Gastroesophageal sphincter (tissue), 4 donors: ENCODE measurements around the gene POLR2J3. TPM values are rescaled to one million over a fixed set of nuclear protein-coding genes. Genes with fewer than 3 reads are reported as not detected.
"Not testable (repeated sequence)": the region's sequence is repeated elsewhere in the genome, so short reads cannot be mapped to it uniquely, and the experiment has no call there.

ENCODE experiments used
- ATAC-seq: fragments of 150-250 bp; one replicate; pipeline ENCODE4 v1.9.1; 2016; ENCODE audit warnings: mild to moderate bottlenecking, moderate library complexity
- H3K27ac ChIP-seq, 4 donors: fragments of 200-600 bp; sonication (generic) in 3 of 4; 1 replicate in 3 of 4; 2 replicates in 1 of 4; pipeline ENCODE4 v1.5.1; 2016 to 2019
- H3K27me3 ChIP-seq: fragments of 200-600 bp; sonication (generic); one replicate; pipeline ENCODE4 v1.5.1; 2019
- H3K36me3 ChIP-seq, 2 donors: fragments of 200-600 bp; sonication (generic); one replicate each; pipeline ENCODE4 v1.5.1; 2019; ENCODE audit warnings: control low read depth in 1 of 2
- H3K4me1 ChIP-seq, 3 donors: fragments of 200-600 bp; sonication (generic); 1 replicate in 2 of 3; 2 replicates in 1 of 3; pipeline ENCODE4 v1.5.1; 2016 to 2019; ENCODE audit warnings: control low read depth in 2 of 3
- H3K4me3 ChIP-seq, 2 donors: fragments of 200-600 bp; sonication (generic); one replicate each; pipeline ENCODE4 v1.5.1; 2019; ENCODE audit warnings: mild to moderate bottlenecking in 1 of 2, moderate library complexity in 1 of 2
- H3K9me3 ChIP-seq, 3 donors: fragments of 200-600 bp; sonication (generic); one replicate each; pipeline ENCODE4 v1.5.1; 2017 to 2019; ENCODE audit warnings: control low read depth in 2 of 3
- WGBS, 2 donors: methylation state at CpG; one replicate each; pipeline ENCODE4 v1.1.5; 2018; ENCODE audit warnings: low coverage in 1 of 2; 5-methylcytosine and 5-hydroxymethylcytosine counted together
- total RNA-seq, 4 donors: library from RNA; depleted of rRNA; stranded (reverse); fragments of >200 nt; gene quantifications; one replicate each; pipeline ENCODE4 v1.1.0, GENCODE V29; 2016

Gene POLR2J3
- total RNA-seq, 4 donors from 2014 or later, result 11.8 to 25.7 (median 17.5) TPM

- not testable (repeated sequence) for H3K4me3 ChIP-seq, H3K36me3 ChIP-seq, H3K9me3 ChIP-seq, H3K27me3 ChIP-seq, H3K4me1 ChIP-seq, H3K27ac ChIP-seq, ATAC-seq
- no CpG with 5 or more reads among the region's 5 CpGs for WGBS, 2 donors
These were observed 34.5 kb upstream of the POLR2J3 start for GRCh38 chr7:102606848-102607247.

DNA sequence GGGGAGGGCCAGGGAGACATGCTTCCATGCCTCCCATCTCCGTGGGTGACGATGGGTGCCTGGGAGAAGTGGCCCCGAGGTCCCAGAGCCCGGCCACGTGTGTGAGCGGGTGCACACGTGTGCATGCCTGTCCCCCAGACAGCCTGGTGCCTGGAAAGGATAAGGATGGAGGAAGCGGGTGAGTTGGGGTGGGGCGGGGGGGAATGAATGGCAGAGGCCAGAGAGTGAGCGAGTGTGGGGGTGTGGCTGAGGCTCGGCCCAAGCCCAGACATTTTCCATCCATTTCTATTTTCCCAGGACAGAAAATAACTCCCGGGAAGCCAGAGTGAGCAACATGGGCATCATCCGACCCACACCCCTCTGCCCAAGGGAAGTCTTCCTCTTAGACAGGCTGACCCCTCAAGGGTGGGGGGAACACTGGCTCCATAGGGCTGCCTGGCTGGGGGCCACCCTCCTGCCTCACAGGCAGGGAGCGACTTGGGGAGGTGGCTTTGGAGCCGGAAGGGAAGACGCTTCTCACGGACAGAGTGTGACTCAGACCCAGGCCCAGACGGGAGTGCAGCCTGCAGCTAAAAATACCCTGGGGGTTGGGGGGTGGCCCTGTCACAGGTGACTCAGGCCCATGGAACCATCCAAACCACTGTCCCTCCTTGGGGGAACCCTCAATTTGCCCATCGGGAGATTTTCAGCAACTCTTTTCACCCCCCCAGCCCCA lies 32.2 kb upstream of the POLR2J3 start:
- WGBS, 2 donors, result no CpG with 5 or more reads among the region's 19 CpGs
- not testable (repeated sequence) for H3K27me3 ChIP-seq, H3K4me3 ChIP-seq, H3K27ac ChIP-seq, H3K36me3 ChIP-seq, H3K9me3 ChIP-seq, H3K4me1 ChIP-seq
- ATAC-seq, result peak; percentile 22

DNA sequence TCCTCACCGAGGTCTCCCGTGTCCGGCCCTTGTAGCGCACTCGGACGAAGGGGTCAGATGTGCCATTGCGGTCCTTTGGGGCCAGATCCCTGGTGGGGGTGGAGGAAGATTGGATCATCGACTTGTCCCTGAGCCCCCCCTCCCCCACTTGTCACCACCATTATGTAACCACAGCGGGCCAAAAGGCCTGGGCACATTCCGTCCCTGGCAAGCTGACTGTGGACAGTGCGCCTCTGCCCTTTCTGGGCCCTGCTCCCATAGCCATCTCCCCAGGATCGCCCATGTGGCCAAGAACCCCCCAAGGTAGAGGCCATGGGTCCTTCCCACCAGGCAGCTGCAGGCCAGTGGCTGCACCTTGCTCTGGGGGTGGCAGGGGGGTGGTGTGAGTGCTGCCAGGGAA lies 29.9 kb upstream of the POLR2J3 start:
- no CpG with 5 or more reads among the region's 12 CpGs for WGBS, 2 donors
- peak; percentile 18 for ATAC-seq
- not testable (repeated sequence) for H3K9me3 ChIP-seq

GRCh38 chr7:102599699-102600098 lies 27.3 kb upstream of the POLR2J3 start:
- H3K27me3 ChIP-seq, H3K4me3 ChIP-seq, H3K4me1 ChIP-seq, H3K27ac ChIP-seq, H3K9me3 ChIP-seq, H3K36me3 ChIP-seq, ATAC-seq: not testable (repeated sequence)
- no CpG with 5 or more reads among the region's 9 CpGs for WGBS, 2 donors

More for the DNA sequence above, 29.9 kb upstream of the POLR2J3 start:
- not testable (repeated sequence) for H3K27ac ChIP-seq, H3K4me1 ChIP-seq, H3K36me3 ChIP-seq, H3K4me3 ChIP-seq, H3K27me3 ChIP-seq

- not testable (repeated sequence) for H3K36me3 ChIP-seq, H3K4me1 ChIP-seq, ATAC-seq, H3K9me3 ChIP-seq, H3K4me3 ChIP-seq, H3K27ac ChIP-seq, H3K27me3 ChIP-seq
- no CpG with 5 or more reads among the region's 10 CpGs for WGBS, 2 donors
These were observed 23.7 kb upstream of the POLR2J3 start for GRCh38 chr7:102596036-102596435.

DNA sequence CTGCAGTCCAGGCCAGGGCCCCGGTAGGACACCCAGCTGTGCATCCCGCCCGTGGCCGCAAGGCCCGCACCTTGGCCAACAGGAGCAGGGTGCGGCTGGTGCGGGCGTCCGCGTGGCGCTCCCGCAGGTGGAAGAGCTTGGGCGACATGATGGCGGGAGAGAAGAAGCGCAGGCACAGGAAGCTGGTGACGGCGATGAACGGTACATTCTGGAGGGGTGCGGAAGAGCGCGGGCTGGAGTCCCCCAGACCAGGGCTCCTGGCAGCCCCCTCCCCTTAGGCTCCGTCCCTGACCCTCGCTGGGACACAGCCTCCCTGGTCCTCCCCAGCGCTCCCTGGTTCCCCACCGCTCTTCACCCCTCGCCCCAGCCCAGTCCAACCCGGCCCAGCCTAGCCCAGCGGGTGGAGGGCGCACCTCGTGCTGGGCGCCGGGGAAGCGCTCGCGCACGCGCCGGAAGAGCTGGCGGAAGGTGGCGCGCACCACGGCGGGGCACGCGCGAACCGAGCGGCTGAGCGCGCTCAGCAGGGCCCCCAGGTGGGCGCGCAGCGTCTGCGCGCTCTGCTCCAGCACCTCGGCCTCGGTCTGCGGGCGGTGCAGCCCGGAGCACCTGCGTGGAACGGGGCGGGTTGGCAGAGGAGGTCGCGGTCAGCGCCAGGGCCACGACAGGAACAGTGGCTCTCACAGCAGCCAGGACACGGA lies 21.4 kb upstream of the POLR2J3 start:
- H3K27me3 ChIP-seq, H3K4me3 ChIP-seq, H3K9me3 ChIP-seq, H3K4me1 ChIP-seq, H3K27ac ChIP-seq, H3K36me3 ChIP-seq: not testable (repeated sequence)
- WGBS, 2 donors, result no CpG with 5 or more reads among the region's 68 CpGs
- ATAC-seq, result peak; percentile 2

DNA sequence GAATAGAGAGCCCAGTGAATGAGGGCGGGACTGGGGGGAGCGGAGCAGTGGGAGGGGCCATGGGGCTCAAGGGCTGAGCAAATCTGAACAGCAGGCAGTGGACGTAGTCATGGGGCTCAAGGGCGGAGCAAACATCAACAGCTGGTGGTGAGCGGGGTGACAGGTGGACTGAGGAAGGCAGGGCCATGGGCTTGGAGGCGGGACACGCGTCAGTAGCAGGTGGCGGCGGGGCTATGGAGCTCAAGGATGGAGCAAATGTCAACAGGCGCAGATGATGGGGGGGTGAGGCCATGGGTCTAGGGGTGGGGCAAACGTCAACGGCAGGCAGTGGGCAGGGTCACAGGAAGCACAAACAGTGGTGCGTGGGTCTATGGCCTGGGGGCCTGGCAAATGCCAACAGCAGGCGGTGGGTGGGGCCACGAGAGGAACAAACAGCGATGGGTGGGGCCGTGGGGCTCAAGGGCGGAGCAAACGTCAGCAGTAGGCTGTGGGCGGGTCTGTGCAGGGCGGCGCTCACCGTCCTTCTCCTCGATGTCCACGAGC lies 20.2 kb upstream of the POLR2J3 start:
- not testable (repeated sequence) for H3K36me3 ChIP-seq, H3K9me3 ChIP-seq, H3K27me3 ChIP-seq, H3K27ac ChIP-seq, H3K4me1 ChIP-seq
- ATAC-seq, result peak; percentile 89
- peak overlapping the region in 1 of 2 donors; percentile 14 for H3K4me3 ChIP-seq
- WGBS, 2 donors, result no CpG with 5 or more reads among the region's 26 CpGs

- WGBS, 2 donors, result no CpG with 5 or more reads among the region's 9 CpGs
These were observed 17.5 kb upstream of the POLR2J3 start for GRCh38 chr7:102589857-102590256.

GRCh38 chr7:102583495-102583894 lies 11.1 kb upstream of the POLR2J3 start:
- not testable (repeated sequence) for H3K36me3 ChIP-seq, H3K27ac ChIP-seq, H3K4me3 ChIP-seq, H3K27me3 ChIP-seq, ATAC-seq, H3K9me3 ChIP-seq, H3K4me1 ChIP-seq
- no CpG with 5 or more reads among the region's 5 CpGs for WGBS, 2 donors

More at GRCh38 chr7:102589857-102590256, 17.5 kb upstream of the POLR2J3 start:
- not testable (repeated sequence) for H3K36me3 ChIP-seq, H3K4me3 ChIP-seq, H3K27ac ChIP-seq, H3K9me3 ChIP-seq, H3K4me1 ChIP-seq, H3K27me3 ChIP-seq
- peak; percentile 33 for ATAC-seq

DNA sequence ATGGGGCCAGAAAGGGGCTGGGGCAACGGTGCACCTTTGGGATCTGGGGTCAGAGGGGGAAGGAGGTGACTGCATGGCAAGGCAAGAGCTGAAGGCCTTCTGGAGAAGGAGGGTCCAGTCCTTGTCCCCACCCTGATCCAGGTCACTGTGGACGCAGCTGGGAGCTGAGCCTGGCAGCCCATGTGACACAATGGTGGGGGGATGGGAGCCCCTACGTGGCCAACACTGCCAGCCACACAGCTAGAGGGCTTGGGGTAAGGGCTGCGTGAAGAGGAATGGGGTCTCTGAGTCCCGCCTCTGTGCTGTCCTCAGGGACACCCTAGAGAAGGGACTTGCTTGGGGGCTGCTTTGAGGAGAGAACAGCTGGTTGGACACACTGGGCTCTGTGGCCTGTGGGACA lies 9.3 kb upstream of the POLR2J3 start:
- H3K4me1 ChIP-seq, H3K27me3 ChIP-seq, H3K4me3 ChIP-seq, H3K9me3 ChIP-seq, ATAC-seq, H3K27ac ChIP-seq, H3K36me3 ChIP-seq: not testable (repeated sequence)
- no CpG with 5 or more reads among the region's 5 CpGs for WGBS, 2 donors

DNA sequence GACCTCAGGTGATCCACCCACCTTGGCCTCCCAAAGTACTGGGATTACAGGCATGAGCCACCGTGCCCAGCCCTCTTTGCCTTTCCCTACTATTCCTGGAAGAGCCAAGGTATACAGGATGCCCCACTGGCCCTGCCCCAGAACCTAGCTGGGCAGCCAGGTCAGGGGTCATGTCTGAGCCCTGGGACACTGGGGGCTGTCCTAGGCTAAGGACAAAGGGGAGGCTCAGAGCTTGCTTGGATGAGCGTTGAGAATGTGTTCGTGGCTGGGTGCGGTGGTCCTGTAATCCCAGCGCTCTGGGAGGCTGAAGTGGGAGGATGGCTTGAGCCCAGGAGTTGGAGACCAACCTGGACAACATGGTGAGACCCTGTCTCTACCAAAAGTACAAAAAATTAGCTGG lies 6.1 kb upstream of the POLR2J3 start:
- H3K27ac ChIP-seq, H3K4me1 ChIP-seq, H3K9me3 ChIP-seq, H3K27me3 ChIP-seq, H3K4me3 ChIP-seq, H3K36me3 ChIP-seq, ATAC-seq: not testable (repeated sequence)
- WGBS, 2 donors, result no CpG with 5 or more reads among the region's 5 CpGs

DNA sequence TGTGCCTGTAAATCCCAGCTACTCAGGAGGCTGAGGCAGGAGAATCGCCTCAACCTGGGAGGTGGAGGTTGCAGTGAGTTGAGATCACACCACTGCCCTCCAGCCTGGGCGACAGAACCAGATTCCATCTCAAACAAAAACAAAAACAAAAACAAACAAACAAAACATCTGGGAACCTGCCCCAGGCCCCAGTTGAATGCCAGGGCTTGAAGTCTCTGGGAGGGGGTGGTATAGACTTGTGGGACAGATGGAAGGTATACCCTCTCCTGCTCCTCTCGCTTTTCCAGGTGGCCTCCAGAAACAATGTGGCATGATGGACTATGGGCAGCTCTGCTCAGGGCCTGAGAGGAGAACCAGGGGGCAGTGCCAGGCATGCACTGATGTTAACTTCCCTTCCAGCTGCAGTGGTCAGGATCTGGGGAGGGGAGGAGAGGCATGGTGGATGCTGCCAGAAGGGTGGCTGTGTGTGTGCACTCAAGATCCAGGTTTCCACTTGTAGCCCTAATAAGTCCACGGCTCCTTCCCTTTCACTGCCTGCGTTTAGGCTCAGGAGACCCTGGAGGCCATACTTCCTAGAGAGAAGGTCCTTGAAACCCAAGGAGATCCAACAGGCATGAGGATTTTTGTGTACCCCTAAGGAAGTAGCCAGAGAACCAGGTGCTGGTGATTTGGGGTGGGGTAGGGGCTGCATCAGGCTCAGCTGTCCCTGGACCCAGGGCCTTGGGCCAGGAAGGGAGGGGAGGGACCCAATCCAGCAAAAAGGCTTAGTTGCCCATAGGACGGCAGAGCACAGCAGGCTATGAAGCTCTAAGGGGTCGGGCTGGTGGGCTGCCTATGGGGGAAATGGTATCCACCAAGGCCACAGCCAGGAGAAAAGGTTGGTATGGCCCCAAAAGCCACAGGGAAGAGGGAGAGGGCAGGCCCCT lies 5.2 kb upstream of the POLR2J3 start:
- not testable (repeated sequence) for H3K27me3 ChIP-seq, H3K36me3 ChIP-seq, ATAC-seq, H3K27ac ChIP-seq, H3K9me3 ChIP-seq, H3K4me3 ChIP-seq, H3K4me1 ChIP-seq
- WGBS, 2 donors, result 69 to 90% methylated on average over 2 to 3 of the region's 7 CpGs

GRCh38 chr7:102576363-102576762 lies 4.0 kb upstream of the POLR2J3 start:
- H3K9me3 ChIP-seq, H3K4me3 ChIP-seq, ATAC-seq, H3K36me3 ChIP-seq, H3K27me3 ChIP-seq, H3K27ac ChIP-seq, H3K4me1 ChIP-seq: not testable (repeated sequence)
- WGBS, 2 donors, result no CpG with 5 or more reads among the region's 3 CpGs
